Chondrocyte (in vitro differentiated cells): ENCODE data around the gene TNFRSF19. TPM values are rescaled to one million over a fixed set of nuclear protein-coding genes. Genes with fewer than 3 reads are reported as not detected.

Experiments used
- DNase-seq: peaks from one replicate; pipeline ENCODE4 v3.0.0; 2021; ENCODE audit warnings: mixed read lengths, low spot score
- H3K27ac Mint-ChIP-seq: one replicate; pipeline ENCODE4 v1.8.0; 2021; ENCODE audit warnings: mild to moderate bottlenecking, moderate library complexity, mixed read lengths; ENCODE audit not compliant: unreplicated experiment
- H3K27me3 Mint-ChIP-seq: 2 replicates; pipeline ENCODE4 v1.8.0; 2021; ENCODE audit warnings: low read depth, mixed read lengths
- H3K36me3 Mint-ChIP-seq: 2 replicates; pipeline ENCODE4 v1.8.0; 2021; ENCODE audit warnings: low read depth, mixed read lengths
- H3K4me1 Mint-ChIP-seq: 2 replicates; pipeline ENCODE4 v1.8.0; 2021; ENCODE audit warnings: low read depth, mild to moderate bottlenecking, mixed read lengths
- H3K4me3 Mint-ChIP-seq: one replicate; pipeline ENCODE4 v1.8.0; 2021; ENCODE audit warnings: mild to moderate bottlenecking, moderate library complexity, mixed read lengths; ENCODE audit not compliant: unreplicated experiment
- H3K9me3 Mint-ChIP-seq: 2 replicates; pipeline ENCODE4 v1.8.0; 2021; ENCODE audit warnings: low read depth, mixed read lengths
- total RNA-seq: library from RNA; stranded (reverse); gene quantifications from 3 replicates; pipeline ENCODE4 v1.2.1, GENCODE V29; 2021
- TF ChIP-seq, protein P1 (sequence below): fragments of 200-600 bp; sonication (generic); IDR thresholded peaks from 2 replicates; pipeline ENCODE4 v1.5.0; 2021; ENCODE audit warnings: antibody characterized with exemption, mild to moderate bottlenecking, moderate library complexity

TNFRSF19 gene
- total RNA-seq, 1 donor from 2014 or later = 1.3 TPM

- Mint-ChIP-seq H3K27me3 (no peaks in the 10 kb centered on the region), H3K9me3 (no peaks in the 10 kb centered on the region), H3K4me1 (peaks cover 32% of the 10 kb centered on the region), H3K4me3 (no peak overlapping the region), H3K36me3 (no peaks in the 10 kb centered on the region), H3K27ac (no peak overlapping the region)
- TF ChIP-seq, protein P1, sequence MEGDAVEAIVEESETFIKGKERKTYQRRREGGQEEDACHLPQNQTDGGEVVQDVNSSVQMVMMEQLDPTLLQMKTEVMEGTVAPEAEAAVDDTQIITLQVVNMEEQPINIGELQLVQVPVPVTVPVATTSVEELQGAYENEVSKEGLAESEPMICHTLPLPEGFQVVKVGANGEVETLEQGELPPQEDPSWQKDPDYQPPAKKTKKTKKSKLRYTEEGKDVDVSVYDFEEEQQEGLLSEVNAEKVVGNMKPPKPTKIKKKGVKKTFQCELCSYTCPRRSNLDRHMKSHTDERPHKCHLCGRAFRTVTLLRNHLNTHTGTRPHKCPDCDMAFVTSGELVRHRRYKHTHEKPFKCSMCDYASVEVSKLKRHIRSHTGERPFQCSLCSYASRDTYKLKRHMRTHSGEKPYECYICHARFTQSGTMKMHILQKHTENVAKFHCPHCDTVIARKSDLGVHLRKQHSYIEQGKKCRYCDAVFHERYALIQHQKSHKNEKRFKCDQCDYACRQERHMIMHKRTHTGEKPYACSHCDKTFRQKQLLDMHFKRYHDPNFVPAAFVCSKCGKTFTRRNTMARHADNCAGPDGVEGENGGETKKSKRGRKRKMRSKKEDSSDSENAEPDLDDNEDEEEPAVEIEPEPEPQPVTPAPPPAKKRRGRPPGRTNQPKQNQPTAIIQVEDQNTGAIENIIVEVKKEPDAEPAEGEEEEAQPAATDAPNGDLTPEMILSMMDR = no peak
- DNase-seq = no peak
Measured at GRCh38 chr13:23654111-23655110, 84.2 kb downstream of the TNFRSF19 start.

DNA sequence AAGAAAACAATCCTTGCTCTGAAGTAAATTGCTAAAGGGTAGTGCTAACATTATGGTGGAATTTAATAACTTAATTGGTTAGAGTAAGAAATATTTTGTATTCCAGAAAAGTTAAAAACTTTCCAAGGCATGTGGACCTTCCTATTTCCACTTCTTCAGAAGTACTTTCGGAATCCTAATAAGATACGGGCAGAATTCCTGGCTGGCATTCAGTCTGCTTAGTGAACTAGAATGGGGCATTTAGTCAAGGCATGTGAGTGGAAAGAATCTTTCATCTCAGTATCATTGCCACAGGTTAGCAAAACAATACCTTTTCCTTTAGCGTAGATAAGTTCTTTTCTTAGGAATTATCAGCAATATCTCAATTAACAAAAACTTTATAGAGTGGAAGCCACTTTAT lies 85.1 kb downstream of the TNFRSF19 start:
- Mint-ChIP-seq H3K27me3 (no peaks in the 10 kb centered on the region), H3K9me3 (no peaks in the 10 kb centered on the region), H3K4me1 (peaks cover 32% of the 10 kb centered on the region), H3K4me3 (no peak overlapping the region), H3K27ac (no peak overlapping the region), H3K36me3 (no peaks in the 10 kb centered on the region)
- TF ChIP-seq, protein P1 = no peak
- no peak for DNase-seq

DNA sequence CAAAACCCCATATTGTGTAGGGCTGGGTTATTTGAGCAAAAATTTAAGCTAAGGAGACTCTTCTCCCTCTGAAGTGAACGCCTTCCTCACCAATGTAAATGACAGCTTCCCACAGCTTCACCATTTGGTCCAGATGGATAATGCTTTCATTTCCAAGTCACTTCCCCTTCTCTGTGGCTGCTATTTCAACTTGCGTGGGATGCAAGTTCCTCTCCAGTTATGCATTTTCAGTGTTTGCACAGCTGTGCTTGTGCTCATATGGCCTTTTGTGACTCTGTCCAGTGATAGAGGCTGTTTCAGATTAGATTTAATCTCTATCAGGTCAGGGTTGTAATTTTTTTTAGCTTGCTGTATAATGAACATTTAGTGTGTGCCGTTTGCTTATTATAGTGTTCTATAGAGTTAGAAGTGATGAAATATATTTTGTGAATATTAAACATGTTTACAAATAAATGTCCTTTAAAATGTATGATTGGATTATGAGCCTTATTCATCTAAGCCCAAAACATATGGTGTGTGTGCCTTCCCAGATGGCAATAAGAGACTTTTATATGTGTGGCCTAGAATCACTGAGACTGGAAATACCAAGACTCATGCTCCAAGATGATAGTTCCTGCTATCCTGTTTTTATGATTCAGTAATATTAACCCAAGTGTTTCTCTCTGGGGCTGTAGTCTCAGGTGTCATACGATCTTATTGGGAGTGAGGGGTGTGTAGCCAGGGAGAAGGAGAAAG lies 86.6 kb downstream of the TNFRSF19 start:
- TF ChIP-seq, protein P1 = no peak
- Mint-ChIP-seq H3K4me1 (peaks cover 32% of the 10 kb centered on the region), H3K36me3 (no peaks in the 10 kb centered on the region), H3K27me3 (no peaks in the 10 kb centered on the region), H3K9me3 (peaks cover 8% of the 10 kb centered on the region), H3K4me3 (no peak overlapping the region), H3K27ac (peak overlapping the region; percentile 81)
- DNase-seq = no peak

DNA sequence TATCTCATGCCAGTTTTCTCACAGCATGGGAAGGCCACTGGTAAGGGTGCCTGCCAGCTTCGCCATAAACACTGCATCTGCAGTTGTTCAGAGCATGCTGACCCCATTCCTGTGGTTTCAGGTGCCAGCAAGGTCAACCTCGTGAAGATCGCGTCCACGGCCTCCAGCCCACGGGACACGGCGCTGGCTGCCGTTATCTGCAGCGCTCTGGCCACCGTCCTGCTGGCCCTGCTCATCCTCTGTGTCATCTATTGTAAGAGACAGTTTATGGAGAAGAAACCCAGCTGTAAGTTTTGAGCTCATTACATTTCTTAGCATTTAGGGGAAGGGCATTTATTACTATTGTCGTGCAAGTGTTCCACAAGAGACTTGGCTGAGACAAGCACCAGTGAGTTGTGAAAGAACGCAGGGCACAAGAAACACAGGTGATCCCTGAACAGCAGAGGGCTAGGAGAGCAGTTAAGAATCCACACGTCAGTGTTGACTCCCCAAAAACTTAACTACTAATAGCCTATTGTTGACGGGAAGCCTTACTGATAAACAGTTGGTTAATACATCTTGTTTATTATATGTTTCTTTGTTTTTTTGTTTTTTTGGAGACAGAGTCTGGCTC lies 88.8 kb downstream of the TNFRSF19 start:
- Mint-ChIP-seq H3K9me3 (peaks cover 15% of the 10 kb centered on the region), H3K36me3 (no peaks in the 10 kb centered on the region), H3K27ac (no peak overlapping the region), H3K4me1 (peaks cover 24% of the 10 kb centered on the region), H3K27me3 (no peaks in the 10 kb centered on the region), H3K4me3 (no peak overlapping the region)
- TF ChIP-seq, protein P1 = no peak
- no peak for DNase-seq

- peaks cover 14% of the 10 kb centered on the region for H3K4me1 Mint-ChIP-seq
- TF ChIP-seq, protein P1 = no peak
Measured at GRCh38 chr13:23660249-23660648, 90.0 kb downstream of the TNFRSF19 start.

More at GRCh38 chr13:23660249-23660648, 90.0 kb downstream of the TNFRSF19 start:
- Mint-ChIP-seq H3K36me3 (no peaks in the 10 kb centered on the region), H3K4me3 (no peak overlapping the region), H3K27ac (no peak overlapping the region), H3K27me3 (no peaks in the 10 kb centered on the region), H3K9me3 (peaks cover 15% of the 10 kb centered on the region)
- DNase-seq = no peak
